HG03520 (cell line): ENCODE measurements around the gene CYP3A7.
"Not testable (repeated sequence)": the region's sequence is repeated elsewhere in the genome, so short reads cannot be mapped to it uniquely, and the experiment has no call there.

ENCODE experiments used
- ATAC-seq: cut with Tn5 transposase; IDR thresholded peaks from one replicate; pipeline ENCODE4 v1.9.1; 2021; ENCODE audit warnings: mild to moderate bottlenecking, moderate library complexity; ENCODE audit not compliant: unreplicated experiment

The CYP3A7 gene

DNA sequence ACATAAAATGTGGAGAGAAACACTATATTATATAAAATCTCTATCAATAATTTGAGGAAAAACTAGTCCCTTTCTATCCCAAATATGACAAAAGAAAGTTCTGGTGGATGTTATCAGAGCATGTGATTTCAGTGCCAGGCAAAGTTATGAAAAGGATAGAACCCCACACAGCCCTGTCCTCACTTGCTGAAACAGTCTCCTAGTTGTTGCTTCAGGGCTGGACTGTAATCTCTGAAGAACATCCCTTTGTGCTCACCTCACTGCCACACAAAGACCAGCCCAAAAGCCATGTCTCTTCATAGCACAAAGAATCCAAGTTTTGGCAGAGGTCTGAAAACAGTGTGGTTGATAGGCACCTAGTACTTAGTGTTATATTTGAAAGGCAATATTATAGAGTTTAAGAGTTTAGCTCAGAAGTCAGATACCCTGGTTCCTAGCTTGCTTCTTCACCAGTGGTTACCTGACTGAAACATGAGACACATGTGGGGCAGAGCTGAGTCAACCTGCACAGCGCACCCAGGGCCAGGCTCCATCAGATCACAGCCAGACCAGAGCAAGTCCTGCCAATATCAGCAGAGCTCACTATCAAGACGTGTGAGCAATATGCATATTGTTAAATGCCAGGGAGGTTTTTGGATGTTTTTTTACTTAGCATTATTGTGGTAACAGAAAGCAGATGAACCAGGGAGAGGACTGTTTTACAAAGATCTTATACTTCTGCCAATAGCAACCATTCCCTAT lies 25.0 kb downstream of the CYP3A7 start:
- no peak for ATAC-seq

GRCh38 chr7:99709260-99709659 lies 25.7 kb downstream of the CYP3A7 start:
- no peak for ATAC-seq

GRCh38 chr7:99707096-99707495 lies 27.9 kb downstream of the CYP3A7 start:
- no peak for ATAC-seq

DNA sequence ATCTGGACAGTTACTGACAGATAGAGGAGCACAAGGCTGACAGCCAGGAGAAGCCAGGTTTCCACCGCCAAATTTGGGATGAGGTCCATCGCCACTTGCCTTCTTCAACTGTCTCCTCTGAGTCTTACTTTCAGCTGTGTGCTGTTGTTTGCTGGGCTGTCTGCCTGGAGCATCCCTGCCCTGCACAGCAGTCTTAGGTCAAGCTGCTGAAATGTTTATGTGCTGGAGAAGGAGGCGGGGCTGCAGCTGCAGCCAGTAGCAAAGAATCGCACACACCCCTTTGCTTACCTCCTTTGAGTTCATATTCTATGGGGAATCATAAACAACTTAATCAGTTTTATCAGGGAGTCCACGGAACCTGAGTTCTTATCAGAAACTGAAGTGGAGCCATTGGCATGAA lies 35.0 kb downstream of the CYP3A7 start:
- no peak for ATAC-seq

DNA sequence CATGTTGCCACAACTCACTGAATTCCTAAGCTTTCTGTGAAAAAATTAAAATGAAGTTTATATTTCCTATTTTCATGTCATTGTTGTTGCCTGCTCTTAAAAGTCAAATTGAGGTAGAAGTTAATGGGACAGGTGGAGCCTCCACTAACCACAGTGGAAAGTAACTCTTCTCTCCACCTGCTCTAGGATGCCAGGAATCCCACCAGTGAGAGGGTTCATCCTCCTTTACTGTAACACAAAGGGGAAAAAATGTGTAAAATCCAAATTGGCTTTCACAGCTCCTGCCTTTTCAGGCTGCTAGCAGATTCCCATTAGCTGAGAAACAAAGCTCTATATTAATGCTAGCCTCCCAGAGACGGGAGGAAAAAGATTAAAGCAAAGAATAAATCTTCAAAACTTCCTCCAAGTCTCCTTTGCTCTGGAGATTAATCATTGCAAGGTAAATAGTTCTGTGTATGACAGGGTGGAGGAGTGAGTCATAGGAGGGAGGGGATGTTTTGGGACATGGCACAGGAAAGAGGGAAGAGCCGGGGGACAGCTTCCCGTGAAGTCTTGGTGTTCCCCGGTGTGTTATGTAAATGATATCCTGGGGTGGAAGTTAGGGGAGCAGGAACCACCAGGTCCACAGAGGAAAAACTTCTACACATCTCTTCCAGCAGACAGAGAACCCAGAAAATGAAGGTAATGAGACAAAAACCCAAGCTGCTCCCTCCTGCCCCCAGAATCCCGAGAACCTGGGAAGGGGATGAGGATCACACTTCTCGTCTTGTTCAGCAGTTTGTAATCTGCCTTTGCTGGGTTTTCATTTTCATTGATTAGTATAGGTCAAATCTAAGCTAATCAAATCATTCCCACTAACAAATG lies 35.9 kb downstream of the CYP3A7 start:
- ATAC-seq = not testable (repeated sequence)

GRCh38 chr7:99694912-99695304 lies 40.1 kb downstream of the CYP3A7 start:
- ATAC-seq = no peak

DNA sequence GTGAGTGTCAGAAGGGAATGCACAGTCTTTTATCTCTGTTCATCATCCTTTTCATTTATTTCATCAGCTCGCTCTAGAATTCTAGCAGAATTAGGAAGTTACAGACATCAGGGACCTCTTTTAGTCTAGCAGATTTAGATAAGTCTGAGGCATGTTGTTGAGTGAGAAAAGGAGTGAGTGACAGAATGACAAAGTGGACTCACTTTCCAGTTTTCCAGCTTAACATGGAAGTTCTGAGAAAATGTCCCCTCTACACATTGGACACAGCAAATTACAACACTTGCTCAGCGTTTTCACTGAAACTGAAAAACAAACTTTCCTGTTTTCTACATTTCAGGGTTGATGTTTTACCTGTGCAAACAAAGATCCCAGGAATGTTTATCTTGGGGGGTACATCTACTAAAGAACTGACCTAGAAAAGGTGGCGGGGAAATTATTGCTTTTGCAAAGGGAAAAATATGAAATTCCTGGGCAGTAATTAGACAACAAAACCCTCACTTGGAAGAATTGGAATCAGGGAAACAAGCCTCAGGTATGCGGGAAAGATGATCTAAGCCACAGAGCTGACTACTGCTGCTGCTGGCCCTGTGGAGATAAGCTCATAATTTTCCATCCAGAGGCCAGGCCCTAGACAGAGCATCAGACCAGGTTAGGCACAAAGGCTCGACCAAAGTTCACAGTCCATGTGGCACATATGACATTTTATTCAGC lies 40.6 kb downstream of the CYP3A7 start:
- no peak for ATAC-seq

DNA sequence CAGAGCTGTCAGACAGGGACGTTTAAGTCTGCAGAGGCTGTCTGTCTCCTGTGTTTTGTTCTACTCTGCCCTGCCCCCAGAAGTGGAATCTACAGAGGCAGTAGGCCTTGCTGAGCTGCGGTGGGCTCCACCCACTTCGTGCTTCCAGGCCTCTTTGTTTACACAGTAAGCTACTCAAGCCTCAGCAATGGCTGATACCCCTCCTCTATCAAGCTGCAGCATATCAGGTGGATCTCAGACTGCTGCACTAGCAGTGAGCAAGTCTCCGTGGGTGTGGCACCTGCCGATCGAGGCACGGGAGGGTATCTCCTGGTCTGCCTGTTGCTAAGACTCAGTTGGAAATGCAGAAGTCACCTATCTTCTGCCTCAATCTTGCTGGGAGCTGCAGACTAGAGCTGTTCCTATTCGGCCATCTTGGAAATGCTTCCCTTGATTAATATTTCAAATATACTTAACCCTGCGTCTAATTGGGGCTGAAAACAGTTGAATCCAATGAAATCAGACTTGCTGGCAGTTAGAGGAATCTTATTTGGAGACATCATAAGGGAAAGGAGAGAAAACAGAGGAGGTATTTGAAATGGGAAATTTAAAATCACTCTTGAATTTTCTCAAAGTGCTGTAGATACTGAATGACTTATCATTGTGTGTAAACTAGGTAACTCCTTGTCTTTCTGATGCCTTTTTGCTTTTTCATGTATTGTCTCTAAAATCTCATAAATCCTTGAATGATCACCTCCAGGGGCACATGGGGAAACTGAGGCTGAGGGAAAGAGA lies 41.4 kb downstream of the CYP3A7 start:
- ATAC-seq = no peak

- ATAC-seq = no peak
These were observed 41.9 kb downstream of the CYP3A7 start for GRCh38 chr7:99693100-99693426.

DNA sequence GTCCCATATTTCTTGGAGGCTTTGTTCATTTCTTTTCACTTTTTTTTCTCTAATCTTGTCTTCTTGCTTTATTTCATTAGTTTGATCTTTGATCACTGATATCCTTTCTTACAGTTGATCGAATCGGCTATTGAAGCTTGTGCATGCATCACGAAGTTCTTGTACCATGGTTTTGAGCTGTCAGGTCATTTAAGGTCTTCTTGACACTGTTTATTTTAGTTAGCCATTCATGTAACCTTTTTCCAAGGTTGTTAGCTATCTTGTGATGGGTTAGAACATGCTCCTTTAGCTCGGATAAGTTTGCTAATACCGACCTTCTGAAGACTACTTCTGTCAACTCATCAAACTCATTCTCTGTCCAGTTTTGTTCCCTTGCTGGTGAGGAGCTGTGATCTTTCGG lies 42.4 kb downstream of the CYP3A7 start:
- not testable (repeated sequence) for ATAC-seq

- not testable (repeated sequence) for ATAC-seq
These were observed 43.3 kb downstream of the CYP3A7 start for GRCh38 chr7:99691658-99692057.

DNA sequence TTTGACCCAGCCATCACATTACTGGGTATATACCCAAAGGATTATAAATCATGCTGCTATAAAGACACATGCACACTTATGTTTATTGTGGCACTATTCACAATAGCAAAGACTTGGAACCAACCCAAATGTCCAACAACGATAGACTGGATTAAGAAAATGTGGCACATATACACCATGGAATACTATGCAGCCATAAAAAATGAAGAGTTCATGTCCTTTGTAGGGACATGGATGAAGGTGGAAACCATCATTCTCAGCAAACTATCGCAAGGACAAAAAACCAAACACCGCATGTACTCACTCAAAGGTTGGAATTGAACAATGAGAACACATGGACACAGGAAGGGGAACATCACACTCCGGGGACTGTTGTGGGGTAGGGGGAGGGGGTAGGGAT lies 44.1 kb downstream of the CYP3A7 start:
- ATAC-seq = not testable (repeated sequence)

DNA sequence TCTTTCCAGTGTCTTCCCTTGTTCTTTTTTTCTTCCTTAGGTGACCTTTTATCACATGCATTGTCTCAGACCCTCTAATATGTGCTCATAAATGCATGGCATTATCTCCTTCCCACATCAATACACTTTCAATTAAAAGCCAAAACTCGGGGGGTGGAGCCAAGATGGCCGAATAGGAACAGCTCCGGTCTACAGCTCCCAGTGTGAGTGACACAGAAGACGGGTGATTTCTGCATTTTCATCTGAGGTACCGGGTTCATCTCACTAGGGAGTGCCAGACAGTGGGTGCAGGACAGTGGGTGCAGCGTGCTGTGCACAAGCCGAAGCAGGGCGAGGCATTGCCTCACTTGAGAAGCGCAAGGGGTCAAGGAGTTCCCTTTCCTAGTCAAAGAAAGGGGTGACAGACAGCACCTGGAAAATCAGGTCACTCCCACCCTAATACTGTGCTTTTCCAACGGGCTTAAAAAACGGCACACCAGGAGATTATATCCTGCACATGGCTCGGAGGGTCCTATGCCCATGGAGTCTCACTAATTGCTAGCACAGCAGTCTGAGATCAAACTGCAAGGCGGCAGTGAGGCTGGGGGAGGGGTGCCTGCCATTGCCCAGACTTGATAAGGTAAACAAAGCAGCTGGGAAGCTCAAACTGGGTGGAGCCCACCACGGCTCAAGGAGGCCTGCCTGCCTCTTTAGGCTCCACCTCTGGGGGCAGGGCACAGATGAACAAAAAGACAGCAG lies 49.0 kb downstream of the CYP3A7 start:
- not testable (repeated sequence) for ATAC-seq

DNA sequence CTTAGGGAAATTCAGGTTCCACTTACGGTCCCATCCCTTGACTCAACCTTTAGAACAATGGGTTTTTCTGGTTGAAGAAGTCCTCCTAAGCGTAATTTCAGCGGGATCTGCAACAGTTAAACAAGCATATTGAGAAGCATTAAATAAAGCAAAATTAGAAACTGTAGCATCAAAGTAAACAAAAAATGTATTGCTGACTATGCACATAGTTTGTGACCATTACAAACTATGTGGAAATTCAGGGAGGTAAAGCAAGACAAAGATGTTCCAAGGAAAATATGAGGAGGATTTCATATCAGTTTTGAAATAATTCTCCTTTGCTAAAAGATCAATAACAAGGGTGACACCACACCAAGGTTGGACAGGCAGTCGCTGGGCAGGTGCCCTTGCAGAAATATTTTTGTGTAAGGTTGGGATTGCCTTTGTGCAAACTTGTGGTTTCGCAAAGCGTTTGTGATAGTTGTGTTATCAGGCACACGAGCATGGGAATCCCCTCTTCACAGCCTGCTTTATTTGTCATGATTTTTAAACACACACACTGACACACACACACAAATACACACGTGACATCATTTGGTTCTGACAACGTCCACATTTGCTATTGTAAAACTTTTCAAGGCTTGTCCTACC lies 49.8 kb downstream of the CYP3A7 start:
- no peak for ATAC-seq

GRCh38 chr7:99679400-99680191 lies 55.4 kb downstream of the CYP3A7 start, which contains the start of gene CYP3A5:
Gene CYP3A5, minus strand, starts transcription at chr7:99679996. Its CDS starts 100 bp downstream, at chr7:99679896.
- no peak for ATAC-seq

DNA sequence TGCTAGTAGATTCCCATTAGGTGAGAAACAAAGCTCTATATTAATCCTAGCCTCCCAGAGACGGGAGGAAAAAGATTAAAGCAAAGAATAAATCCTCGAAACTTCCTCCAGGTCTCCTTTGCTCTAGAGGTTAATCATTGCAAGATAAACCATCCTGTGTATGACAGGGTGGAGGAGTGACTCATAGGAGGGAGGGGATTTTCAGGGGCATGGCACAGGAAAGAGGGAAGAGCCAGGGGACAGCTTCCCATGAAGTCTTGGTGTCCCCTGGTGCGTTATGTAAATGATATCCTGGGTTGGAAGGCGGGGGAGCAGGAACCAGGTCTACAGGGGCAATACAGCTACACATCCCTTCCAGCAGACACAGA lies 56.0 kb downstream of the CYP3A7 start:
- ATAC-seq = no peak

- ATAC-seq = no peak
These were observed 57.3 kb downstream of the CYP3A7 start for GRCh38 chr7:99677648-99678045.

DNA sequence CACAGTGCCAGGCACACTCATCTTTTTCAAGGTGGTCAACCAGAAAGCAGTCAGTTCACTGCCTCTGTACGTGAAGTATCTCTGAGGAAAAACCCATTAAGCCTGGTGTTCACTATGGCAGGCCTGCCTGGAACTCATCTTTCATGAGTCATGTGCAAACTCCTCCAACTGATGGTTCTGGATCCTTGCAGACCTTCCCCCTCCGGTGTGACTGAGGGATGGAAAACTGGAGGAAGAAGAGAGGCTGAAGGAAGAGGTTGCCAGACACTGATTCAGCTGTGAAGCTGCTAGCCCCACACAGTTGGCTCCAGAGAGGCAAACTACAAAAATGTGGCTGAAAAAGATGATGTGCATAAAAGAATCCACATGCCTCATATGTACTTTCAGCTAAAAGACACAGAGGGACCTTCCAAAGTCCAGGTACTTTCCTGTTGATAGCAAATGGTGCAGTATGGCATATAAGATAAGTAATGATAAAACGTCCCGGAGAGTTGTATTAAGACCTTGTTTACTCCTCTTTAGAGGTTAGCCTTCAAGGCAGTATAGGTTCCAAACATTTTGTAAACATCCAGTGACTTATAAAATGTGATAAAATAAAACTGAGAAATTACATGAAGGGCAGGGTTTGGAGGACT lies 57.9 kb downstream of the CYP3A7 start:
- no peak for ATAC-seq
